ENCODE data around the gene CDR2. TPM values are rescaled to one million over a fixed set of nuclear protein-coding genes. Genes with fewer than 3 reads are reported as not detected.

CDR2 gene
- total and polyA plus RNA-seq, 2 of the 13 experiments (the other 11 are each of a cell fraction or from before 2014, with no cell fraction given): 59.0 to 78.9 TPM

GRCh38 chr16:22370038-22370820 lies 4.2 kb downstream of the CDR2 start (continued):
- TF ChIP-seq STAT6 (CRISPR knock-in tag; IDR thresholded peaks at IDR 0.05; ENCODE audit: borderline replicate concordance) (0 out of 2 replicates have a peak, but pooled peaks have one; percentile 11), ZZZ3 (CRISPR knock-in tag; IDR thresholded peaks at IDR 0.05; ENCODE audit: borderline replicate concordance) (no peak), ZNF331 (CRISPR knock-in tag; IDR thresholded peaks at IDR 0.05) (no peak), SOX6 (IDR thresholded peaks at IDR 0.05) (no peak), SOX6 (CRISPR knock-in tag; IDR thresholded peaks at IDR 0.05) (no peak), ZNF501 (CRISPR knock-in tag; IDR thresholded peaks at IDR 0.05) (no peak), ZNF703 (CRISPR knock-in tag; IDR thresholded peaks at IDR 0.05; ENCODE audit: borderline replicate concordance) (no peak), ZBTB21 (CRISPR knock-in tag; IDR thresholded peaks at IDR 0.05) (0 out of 2 replicates have a peak, but pooled peaks have one; percentile 12), TIGD3 (CRISPR knock-in tag; IDR thresholded peaks at IDR 0.05; ENCODE audit: borderline replicate concordance) (no peak), NR2F6 (IDR thresholded peaks at IDR 0.05) (no peak), NR2F6 (CRISPR knock-in tag; IDR thresholded peaks at IDR 0.05) (no peak), HNRNPLL (IDR thresholded peaks at IDR 0.05; ENCODE audit: low read depth, low read length, poor library complexity, severe bottlenecking) (no peak), ZNF598 (CRISPR knock-in tag; IDR thresholded peaks at IDR 0.05; ENCODE audit: borderline replicate concordance) (no peak), FOXA3 (CRISPR knock-in tag; IDR thresholded peaks at IDR 0.05) (peak; percentile 56; the same call in 1 of the 2 replicates), ZNF253 (CRISPR knock-in tag; IDR thresholded peaks at IDR 0.05; ENCODE audit: borderline replicate concordance) (no peak), ZNF670 (CRISPR knock-in tag; IDR thresholded peaks at IDR 0.05; ENCODE audit: borderline replicate concordance) (0 out of 2 replicates have a peak, but pooled peaks have one; percentile 17), NFE2L2 (IDR thresholded peaks at IDR 0.05; ENCODE audit: low read length) (peak; percentile 94), HIC2 (CRISPR knock-in tag; IDR thresholded peaks at IDR 0.05; ENCODE audit: low read depth) (no peak), MTF2 (CRISPR knock-in tag; IDR thresholded peaks at IDR 0.05; ENCODE audit: borderline replicate concordance) (no peak), ZXDC (CRISPR knock-in tag; IDR thresholded peaks at IDR 0.05) (no peak), MAFK (conservative IDR thresholded peaks at IDR 0.05 in 1 of 2, IDR thresholded peaks at IDR 0.05 in 1 of 2; ENCODE audit: low read length in 2 of 2) (peak; percentile 63 to 81)

Measured in HepG2 (cell line).